Karpas-422 (cell line): ENCODE results near the gene SMARCB1. TPM values are rescaled to one million over a fixed set of nuclear protein-coding genes. Genes with fewer than 3 reads are reported as not detected.
A peak's percentile ranks its signal among the peaks of the same experiment; 100 is the strongest.

Experiments
- DNase-seq: peaks from one replicate; pipeline ENCODE4 v3.0.0-alpha.2; 2015
- H2AFZ ChIP-seq: fragments of 200-600 bp; sonication (generic); 2 replicates; pipeline ENCODE4 v1.6.1; 2014; ENCODE audit warnings: antibody characterized with exemption, low read length, mixed read lengths
- H3K27ac ChIP-seq: fragments of 200-600 bp; sonication (generic); 2 replicates; pipeline ENCODE4 v1.5.1; 2014; ENCODE audit warnings: mild to moderate bottlenecking, low read length, moderate library complexity
- H3K27me3 ChIP-seq: fragments of 200-600 bp; sonication (generic); 2 replicates; pipeline ENCODE4 v1.6.1; 2014; ENCODE audit warnings: low read length, mixed read lengths
- H3K36me3 ChIP-seq: fragments of 200-600 bp; sonication (generic); 2 replicates; pipeline ENCODE4 v1.6.1; 2014; ENCODE audit warnings: low read length, mixed read lengths; ENCODE audit not compliant: insufficient read depth
- H3K4me1 ChIP-seq: fragments of 200-600 bp; sonication (generic); 2 replicates; pipeline ENCODE4 v1.6.1; 2014; ENCODE audit warnings: mild to moderate bottlenecking, low read length, mixed read lengths
- H3K4me2 ChIP-seq: fragments of 200-600 bp; sonication (generic); 2 replicates; pipeline ENCODE4 v1.6.1; 2014; ENCODE audit warnings: low read length, low read depth, mild to moderate bottlenecking; ENCODE audit not compliant: poor library complexity, severe bottlenecking
- H3K4me3 ChIP-seq: fragments of 200-600 bp; sonication (generic); 2 replicates; pipeline ENCODE4 v1.5.1; 2014; ENCODE audit warnings: mild to moderate bottlenecking, antibody characterized with exemption, low read length, mixed read lengths
- H3K79me2 ChIP-seq: fragments of 200-600 bp; sonication (generic); 2 replicates; pipeline ENCODE4 v1.6.1; 2014; ENCODE audit warnings: mild to moderate bottlenecking, low read length, mixed read lengths
- H3K9ac ChIP-seq: fragments of 200-600 bp; sonication (generic); 2 replicates; pipeline ENCODE4 v1.6.0; 2014; ENCODE audit warnings: low read length
- H3K9me2 ChIP-seq: fragments of 200-600 bp; sonication (generic), shearing (Covaris generic); replicated peaks from 2 replicates; pipeline ENCODE4 v1.6.0; 2014; ENCODE audit warnings: mild to moderate bottlenecking, low read length, moderate library complexity; ENCODE audit not compliant: insufficient read depth
- H3K9me3 ChIP-seq: fragments of 300-700, 200-600 bp; sonication (generic); 2 replicates; pipeline ENCODE4 v1.6.1; 2014; ENCODE audit warnings: low read length, mixed read lengths
- H4K20me1 ChIP-seq: fragments of 200-600 bp; sonication (generic); 2 replicates; pipeline ENCODE4 v1.6.1; 2014; ENCODE audit warnings: mild to moderate bottlenecking, antibody characterized with exemption, low read length, low read depth; ENCODE audit not compliant: insufficient read depth
- total RNA-seq: library from RNA; depleted of rRNA; stranded (reverse); fragments of >200 nt; shearing (Covaris generic); gene quantifications from 2 replicates; pipeline ENCODE4 v1.2.3, GENCODE V29; 2014; ENCODE audit warnings: low replicate concordance

The SMARCB1 gene
- total RNA-seq, 1 experiment from 2014 or later: 400 TPM

DNA sequence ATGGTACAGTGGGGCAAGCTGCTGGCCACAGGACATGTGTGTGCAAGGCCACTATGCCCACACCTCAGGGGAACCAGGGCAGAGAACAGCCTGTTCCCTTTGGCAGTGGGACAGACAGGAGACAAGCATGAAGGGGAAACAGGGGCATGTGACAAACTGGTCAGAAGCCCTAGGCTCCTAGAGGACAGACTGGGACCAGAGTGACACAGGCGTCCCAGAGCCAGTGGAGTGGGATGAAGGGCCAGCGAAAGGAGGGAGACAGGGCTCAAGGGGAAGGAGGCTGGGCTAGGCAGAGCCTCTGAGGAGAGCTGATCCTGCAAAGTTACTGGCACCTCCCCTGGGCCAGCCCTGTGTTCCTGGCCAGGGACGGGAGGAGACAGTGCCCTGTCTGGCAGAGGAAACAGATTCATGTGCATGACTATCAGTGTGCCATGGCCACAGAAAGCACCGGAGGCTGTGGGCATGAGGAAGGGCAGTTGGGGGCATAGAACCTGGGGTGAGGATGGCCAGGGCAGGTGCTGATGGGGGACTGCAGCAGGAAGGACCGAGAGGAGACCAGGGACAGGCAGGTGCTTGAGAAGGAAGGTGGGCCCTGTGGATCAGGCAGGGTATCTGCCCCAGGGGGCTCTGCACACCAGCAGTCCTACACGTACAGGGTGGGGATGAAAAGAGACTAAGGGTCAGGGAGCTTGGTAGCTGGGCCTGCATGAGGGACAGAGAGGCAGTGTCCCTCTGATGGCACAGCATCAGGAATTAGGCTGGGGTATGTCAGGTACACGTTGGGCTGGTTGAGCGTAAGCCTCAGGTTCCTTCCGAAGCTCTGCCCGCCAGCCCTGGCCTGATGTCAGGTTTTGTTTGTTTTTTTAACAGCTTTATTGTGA lies 42.3 kb downstream of the SMARCB1 start:
- Histone ChIP-seq H3K36me3 (peaks cover 45% of the 10 kb centered on the region), H3K4me1 (peaks cover 86% of the 10 kb centered on the region), H2AFZ (no peak overlapping the region), H3K4me3 (no peak overlapping the region), H3K9ac (no peak overlapping the region), H4K20me1 (peaks cover 40% of the 10 kb centered on the region), H3K4me2 (no peak overlapping the region), H3K27ac (peak overlapping the region; percentile 50), H3K79me2 (peaks cover 44% of the 10 kb centered on the region), H3K9me3 (no peaks in the 10 kb centered on the region), H3K27me3 (no peaks in the 10 kb centered on the region), H3K9me2 (no peaks in the 10 kb centered on the region)
- DNase-seq: no peak

DNA sequence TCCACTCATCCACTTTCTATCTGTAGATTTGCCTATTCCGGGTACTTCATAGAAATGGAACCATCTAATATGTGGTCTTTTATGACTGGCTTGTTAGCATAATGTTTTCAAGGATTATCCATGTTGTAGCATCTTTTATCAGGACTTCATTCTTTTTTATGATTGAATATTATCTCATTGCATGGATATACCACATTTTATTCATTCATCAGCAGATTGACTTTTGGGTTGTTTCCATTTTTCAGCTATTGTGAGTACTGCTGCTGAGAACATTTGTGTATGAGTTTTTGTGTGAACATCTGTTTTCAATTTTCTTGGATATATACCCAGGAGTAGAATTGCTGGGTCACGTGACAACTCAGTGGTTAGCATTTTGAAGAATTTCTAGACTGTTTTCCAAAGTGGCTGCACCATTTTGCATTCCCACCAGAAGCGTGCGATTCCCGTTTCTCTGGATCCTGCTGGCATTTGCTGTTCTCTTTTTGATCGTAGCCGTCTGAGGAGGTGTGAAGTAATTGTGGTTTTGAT lies 43.1 kb downstream of the SMARCB1 start:
- peaks cover 37% of the 10 kb centered on the region for H3K36me3 ChIP-seq

DNA sequence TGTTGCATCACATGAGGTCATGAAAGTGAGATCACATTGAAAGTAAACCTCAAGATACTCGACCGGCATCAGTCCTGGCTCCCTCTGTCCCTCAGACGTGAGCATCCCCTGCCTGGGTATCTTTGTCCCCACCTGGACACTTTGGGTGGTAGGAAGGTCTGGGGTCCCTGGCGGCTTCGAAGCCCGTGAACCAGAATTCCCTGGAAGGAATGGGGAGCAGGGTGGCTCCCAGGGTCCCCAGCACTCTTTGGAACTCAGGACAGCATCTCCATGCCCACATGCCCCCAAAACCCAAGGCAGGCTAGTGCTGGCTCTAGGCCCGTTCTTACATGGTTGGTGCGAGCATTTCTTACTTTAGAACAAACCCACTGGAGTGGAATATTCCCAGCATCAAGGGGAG lies 44.5 kb downstream of the SMARCB1 start:
- H3K9ac ChIP-seq: no peak overlapping the region
- H3K4me2 ChIP-seq: no peak overlapping the region
- peaks cover 43% of the 10 kb centered on the region for H4K20me1 ChIP-seq
- H3K9me2 ChIP-seq: no peaks in the 10 kb centered on the region
- H3K79me2 ChIP-seq: peaks cover 38% of the 10 kb centered on the region
- H3K36me3 ChIP-seq: peaks cover 34% of the 10 kb centered on the region
- H2AFZ ChIP-seq: no peak overlapping the region
- H3K9me3 ChIP-seq: no peaks in the 10 kb centered on the region
- H3K27ac ChIP-seq: no peak overlapping the region
- DNase-seq: no peak
- peaks cover 83% of the 10 kb centered on the region for H3K4me1 ChIP-seq
- no peak overlapping the region for H3K4me3 ChIP-seq
- no peaks in the 10 kb centered on the region for H3K27me3 ChIP-seq

More for the DNA sequence above, 43.1 kb downstream of the SMARCB1 start:
- H3K9ac ChIP-seq: no peak overlapping the region
- H2AFZ ChIP-seq: no peak overlapping the region
- H3K9me3 ChIP-seq: no peaks in the 10 kb centered on the region
- H3K4me2 ChIP-seq: peak overlapping the region; percentile 7
- H3K9me2 ChIP-seq: no peaks in the 10 kb centered on the region
- peaks cover 83% of the 10 kb centered on the region for H3K4me1 ChIP-seq
- no peaks in the 10 kb centered on the region for H3K27me3 ChIP-seq
- no peak for DNase-seq
- peaks cover 40% of the 10 kb centered on the region for H4K20me1 ChIP-seq
- peak overlapping the region; percentile 27 for H3K27ac ChIP-seq
- peaks cover 42% of the 10 kb centered on the region for H3K79me2 ChIP-seq
- no peak overlapping the region for H3K4me3 ChIP-seq

DNA sequence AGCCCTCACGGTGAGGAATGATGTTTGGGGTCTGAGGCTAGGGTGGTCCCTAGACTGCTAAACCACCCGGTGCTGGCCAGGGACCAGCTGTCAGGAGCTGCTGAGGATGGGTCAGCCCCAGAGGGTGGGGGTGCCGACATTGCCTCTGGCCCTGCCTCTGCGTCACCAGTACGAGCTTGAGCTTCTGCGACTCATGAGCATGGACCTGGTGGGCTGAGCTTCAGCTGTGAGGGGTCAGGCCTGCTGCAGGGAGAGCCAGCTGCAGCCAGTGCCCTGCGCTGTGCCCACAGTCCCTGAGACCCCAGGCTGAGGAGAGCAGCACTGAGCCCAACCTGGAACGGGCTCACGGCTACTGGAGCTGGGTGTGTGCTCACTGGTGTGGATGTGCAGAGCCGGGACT lies 45.0 kb downstream of the SMARCB1 start:
- Histone ChIP-seq H3K36me3 (peaks cover 34% of the 10 kb centered on the region), H3K9ac (no peak overlapping the region), H3K4me2 (no peak overlapping the region), H3K27me3 (no peaks in the 10 kb centered on the region), H3K4me1 (peaks cover 83% of the 10 kb centered on the region), H2AFZ (no peak overlapping the region), H3K9me3 (no peaks in the 10 kb centered on the region), H4K20me1 (peaks cover 43% of the 10 kb centered on the region), H3K79me2 (peaks cover 34% of the 10 kb centered on the region), H3K4me3 (no peak overlapping the region), H3K9me2 (no peaks in the 10 kb centered on the region), H3K27ac (no peak overlapping the region)
- DNase-seq: no peak

DNA sequence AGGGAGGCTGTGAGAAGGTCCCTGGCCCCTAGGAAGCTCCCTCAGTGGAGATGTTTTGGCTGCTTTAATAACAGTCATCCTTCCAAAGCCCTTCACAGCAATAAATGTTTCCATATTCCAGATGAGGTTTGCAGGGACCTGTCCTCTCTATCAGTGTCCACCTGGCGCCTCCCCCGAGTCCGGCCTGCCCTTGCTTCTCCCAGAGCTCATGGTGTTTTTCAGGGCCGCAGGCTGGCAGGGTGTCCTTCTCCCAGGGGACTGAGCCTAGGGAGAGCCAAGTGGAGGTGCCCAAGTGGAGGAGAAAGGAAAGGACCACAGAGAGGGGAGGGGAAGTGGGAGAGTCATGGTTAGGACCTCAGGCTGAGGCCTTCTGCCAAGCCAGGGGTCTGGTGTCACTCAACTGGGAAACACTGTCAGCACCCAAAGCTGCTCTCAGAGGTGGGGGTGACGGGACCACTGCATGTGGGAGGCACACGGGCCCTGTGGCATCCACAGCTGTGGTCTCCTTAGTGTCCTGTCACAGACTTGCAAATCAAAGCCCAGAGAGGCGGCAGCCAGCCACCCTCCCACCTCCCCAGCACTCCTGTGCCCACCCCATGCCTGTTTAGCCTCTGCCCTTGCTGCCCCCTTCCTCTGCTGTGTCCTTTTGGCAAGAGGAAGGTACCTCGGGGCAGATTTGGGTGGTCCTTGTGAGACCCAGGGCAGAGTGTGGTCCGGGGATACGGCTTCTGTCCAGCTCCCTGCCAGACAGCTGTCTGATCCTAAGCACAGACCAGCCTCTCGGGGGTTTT lies 45.7 kb downstream of the SMARCB1 start:
- Histone ChIP-seq H4K20me1 (peaks cover 43% of the 10 kb centered on the region), H3K27ac (no peak overlapping the region), H3K4me3 (no peak overlapping the region), H2AFZ (no peak overlapping the region), H3K4me1 (peaks cover 83% of the 10 kb centered on the region), H3K9me3 (no peaks in the 10 kb centered on the region), H3K79me2 (peaks cover 33% of the 10 kb centered on the region), H3K9me2 (no peaks in the 10 kb centered on the region), H3K36me3 (peaks cover 31% of the 10 kb centered on the region), H3K4me2 (no peak overlapping the region), H3K9ac (no peak overlapping the region), H3K27me3 (no peaks in the 10 kb centered on the region)
- DNase-seq: no peak

DNA sequence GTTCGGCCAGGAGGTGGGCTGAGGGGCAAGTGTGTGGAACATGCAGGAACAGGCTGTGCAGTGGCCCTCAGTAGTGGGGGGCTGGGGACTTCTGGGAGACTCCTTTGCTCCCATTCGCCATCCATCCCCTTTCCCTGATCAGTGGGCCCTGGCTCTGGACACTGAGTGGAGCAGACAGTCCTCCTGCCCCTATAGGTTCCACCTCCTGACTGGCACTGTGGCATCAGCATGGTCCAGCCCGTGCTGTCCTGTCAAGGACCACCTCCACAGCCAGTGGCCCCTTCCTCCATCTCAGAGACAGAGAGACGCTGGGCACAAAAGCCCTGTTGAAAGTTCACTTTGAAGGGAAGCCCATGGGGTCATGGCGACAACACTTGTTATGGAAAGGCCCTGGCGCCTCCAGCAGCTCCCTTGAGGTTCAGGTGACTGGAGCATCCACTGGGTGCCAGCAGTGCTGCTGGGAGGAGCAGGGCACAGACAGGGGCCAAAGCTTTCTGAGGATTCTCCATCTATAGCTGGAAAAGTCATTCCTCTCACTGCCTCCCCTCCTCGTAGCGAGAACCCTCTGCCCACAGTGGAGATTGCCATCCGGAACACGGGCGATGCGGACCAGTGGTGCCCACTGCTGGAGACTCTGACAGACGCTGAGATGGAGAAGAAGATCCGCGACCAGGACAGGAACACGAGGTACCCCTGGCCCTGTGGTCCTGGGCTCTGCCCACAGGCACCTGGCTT lies 46.4 kb downstream of the SMARCB1 start:
- Histone ChIP-seq H4K20me1 (peaks cover 43% of the 10 kb centered on the region), H3K79me2 (peaks cover 29% of the 10 kb centered on the region), H2AFZ (no peak overlapping the region), H3K36me3 (peaks cover 34% of the 10 kb centered on the region), H3K9ac (no peak overlapping the region), H3K4me1 (peaks cover 86% of the 10 kb centered on the region), H3K27ac (no peak overlapping the region), H3K4me2 (no peak overlapping the region), H3K9me2 (no peaks in the 10 kb centered on the region), H3K4me3 (no peak overlapping the region), H3K27me3 (no peaks in the 10 kb centered on the region), H3K9me3 (no peaks in the 10 kb centered on the region)
- DNase-seq: no peak

DNA sequence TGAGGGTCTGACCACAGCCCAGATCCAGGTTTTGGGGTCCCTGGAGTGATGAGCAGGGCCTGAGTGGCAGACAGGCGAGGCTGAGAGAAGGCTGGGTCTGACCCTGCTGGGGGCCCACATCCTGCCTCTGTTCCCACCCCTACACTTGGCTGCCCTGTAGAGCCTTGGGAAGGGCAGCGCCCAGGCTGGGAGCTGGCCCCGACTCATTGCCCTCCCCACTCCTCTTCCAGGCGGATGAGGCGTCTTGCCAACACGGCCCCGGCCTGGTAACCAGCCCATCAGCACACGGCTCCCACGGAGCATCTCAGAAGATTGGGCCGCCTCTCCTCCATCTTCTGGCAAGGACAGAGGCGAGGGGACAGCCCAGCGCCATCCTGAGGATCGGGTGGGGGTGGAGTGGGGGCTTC lies 47.1 kb downstream of the SMARCB1 start:
- H3K79me2 ChIP-seq: peaks cover 25% of the 10 kb centered on the region
- peaks cover 39% of the 10 kb centered on the region for H4K20me1 ChIP-seq
- no peak overlapping the region for H2AFZ ChIP-seq
- DNase-seq: no peak
- H3K9me3 ChIP-seq: no peaks in the 10 kb centered on the region
- no peak overlapping the region for H3K27ac ChIP-seq
- H3K9ac ChIP-seq: no peak overlapping the region
- no peaks in the 10 kb centered on the region for H3K27me3 ChIP-seq
- H3K4me3 ChIP-seq: no peak overlapping the region
- H3K9me2 ChIP-seq: no peaks in the 10 kb centered on the region
- peaks cover 29% of the 10 kb centered on the region for H3K36me3 ChIP-seq
- peaks cover 86% of the 10 kb centered on the region for H3K4me1 ChIP-seq
- H3K4me2 ChIP-seq: no peak overlapping the region
